A549 (cell line): ENCODE results near the gene PELI1. TPM values are rescaled to one million over a fixed set of nuclear protein-coding genes. Genes with fewer than 3 reads are reported as not detected.

Experiments
- ATAC-seq, 2 experiments: fragments of 200-7000 bp in 1 of 2; fragments of >200 bp in 1 of 2; cut with Nextera tagmentation in 1 of 2; cut with Tn5 transposase in 1 of 2; 3 replicates each; pipeline versions ENCODE4 v1.8.0 to v1.9.1; 2018 to 2020; ENCODE audit warnings: mild to moderate bottlenecking in 1 of 2, moderate library complexity in 1 of 2
- CTCF ChIA-PET: fragments of 300-600 bp; sonication (Branson Sonifier 250); formaldehyde crosslinking; extraction: SDS; loops from one replicate; lab custom pipeline; 2021; ENCODE audit warnings: antibody characterized with exemption, inconsistent platforms; lab: Yijun Ruan, JAX
- POLR2A ChIA-PET: fragments of 350-600 bp; formaldehyde crosslinking; extraction: SDS; loops from one replicate; lab custom pipeline; 2021; ENCODE audit warnings: antibody characterized with exemption, inconsistent platforms; lab: Yijun Ruan, JAX
- DNase-seq, 2 experiments: peaks; one replicate each; pipeline versions ENCODE4 v3.0.0 to v3.0.0-alpha.2; 2011 to 2016; ENCODE audit warnings: low read depth in 1 of 2, low spot score in 1 of 2
- FAIRE-seq: peaks from 2 replicates; lab custom pipeline; 2011; peaks lifted over from hg19 to GRCh38; lab: Jason Lieb, UNC
- H3K27ac ChIP-seq, 2 experiments: fragments of >200 bp; sonication (Bioruptor Twin); formaldehyde crosslinking; 3 replicates each; pipeline ENCODE4 v1.5.1; 2016 to 2017
- H3K4me1 ChIP-seq: fragments of >200 bp; sonication (Bioruptor Twin); formaldehyde crosslinking; 3 replicates; pipeline ENCODE4 v1.6.1; 2016
- H3K4me2 ChIP-seq: fragments of >200 bp; sonication (Bioruptor Twin); formaldehyde crosslinking; 3 replicates; pipeline ENCODE4 v1.6.1; 2016
- H3K4me3 ChIP-seq: fragments of >200 bp; sonication (Bioruptor Twin); formaldehyde crosslinking; 3 replicates; pipeline ENCODE4 v1.5.1; 2016
- H3K9me3 ChIP-seq: fragments of >200 bp; sonication (Bioruptor Twin); formaldehyde crosslinking; 3 replicates; pipeline ENCODE4 v1.6.1; 2016
- CHD4 ChIP-seq: fragments of 200-600 bp; sonication (generic); IDR thresholded peaks from 2 replicates; pipeline ENCODE4 v1.6.1; 2016; ENCODE audit warnings: antibody characterized with exemption, mild to moderate bottlenecking, borderline replicate concordance
- E2F6 ChIP-seq: IDR thresholded peaks from 2 replicates; pipeline ENCODE4 v1.6.1; 2012; ENCODE audit warnings: low read depth, borderline replicate concordance
- FOSL2 ChIP-seq, 2 experiments: fragments of 450-650 bp in 1 of 2; fragments of >200 bp in 1 of 2; sonication (Bioruptor Twin) in 1 of 2; formaldehyde crosslinking; IDR thresholded peaks; 2 replicates each; pipeline versions ENCODE4 v1.5.0 to v1.6.1; 2016 to 2020; ENCODE audit warnings: mild to moderate bottlenecking in 1 of 2, moderate library complexity in 1 of 2
- FOXS1 ChIP-seq: fragments of 250-450 bp; sonication (Bioruptor Pico); IDR thresholded peaks from 2 replicates; pipeline ENCODE4 v1.5.0; 2020; ENCODE audit warnings: mild to moderate bottlenecking, moderate library complexity
- GATA3 ChIP-seq: IDR thresholded peaks from 2 replicates; pipeline ENCODE4 v1.6.1; 2012; ENCODE audit warnings: borderline replicate concordance
- JUN ChIP-seq, 2 experiments: fragments of >200 bp; sonication (Bioruptor Twin); formaldehyde crosslinking; IDR thresholded peaks; 2 replicates in 1 of 2; 3 replicates in 1 of 2; pipeline ENCODE4 v1.6.1; 2016 to 2017
- MAZ ChIP-seq: fragments of 150-350 bp; IDR thresholded peaks from 2 replicates; pipeline ENCODE4 v1.6.1; 2014; ENCODE audit warnings: antibody characterized with exemption, low read depth, low read length, borderline replicate concordance
- PHF8 ChIP-seq: fragments of 200-600 bp; sonication (generic); IDR thresholded peaks from 2 replicates; pipeline ENCODE4 v1.6.1; 2016; ENCODE audit warnings: low read depth, mild to moderate bottlenecking, antibody characterized with exemption, moderate library complexity, borderline replicate concordance
- POLR2A ChIP-seq: IDR thresholded peaks from 2 replicates; pipeline ENCODE4 v1.6.1; 2012; ENCODE audit warnings: mild to moderate bottlenecking, low read length
- RNF2 ChIP-seq: fragments of 200-600 bp; sonication (generic); IDR thresholded peaks from 2 replicates; pipeline ENCODE4 v1.6.1; 2016; ENCODE audit warnings: low read depth, mild to moderate bottlenecking, antibody characterized with exemption, moderate library complexity, borderline replicate concordance
- SMC3 ChIP-seq: fragments of >200 bp; sonication (Bioruptor Twin); formaldehyde crosslinking; IDR thresholded peaks from 3 replicates; pipeline ENCODE4 v1.6.1; 2018; ENCODE audit warnings: inconsistent platforms
- SREBF2 ChIP-seq: fragments of 450-650 bp; IDR thresholded peaks from 2 replicates; pipeline ENCODE4 v1.6.1; 2014; ENCODE audit warnings: mild to moderate bottlenecking, moderate library complexity
- USF2 ChIP-seq: fragments of 450-650 bp; IDR thresholded peaks from 2 replicates; pipeline ENCODE4 v1.6.1; 2014; ENCODE audit warnings: antibody characterized with exemption
- ZC3H11A ChIP-seq: fragments of 450-650 bp; IDR thresholded peaks from 2 replicates; pipeline ENCODE4 v1.6.1; 2014; ENCODE audit warnings: antibody characterized with exemption, mild to moderate bottlenecking
- WGBS: methylation state at CpG from one replicate; pipeline ENCODE4 v1.1.6; 2017; ENCODE audit errors: missing lambda C conversion rate; 5-methylcytosine and 5-hydroxymethylcytosine counted together
- polyA plus RNA-seq, 4 experiments: library from polyadenylated mRNA; depleted of rRNA in 3 of 4; stranded (reverse); fragments of >200 nt; fragmentation: RNase III in 1 of 4; extraction: RNeasy Plus Mini Kit Qiagen cat#74134 plus additional on column Dnase treatment in 1 of 4; gene quantifications; 2 replicates in 3 of 4; 3 replicates in 1 of 4; pipeline ENCODE4 v1.2.3, GENCODE V29; 2011 to 2017
- TF ChIP-seq, protein P1 (sequence below): fragments of 150-350 bp; IDR thresholded peaks from 2 replicates; pipeline ENCODE4 v1.6.1; 2014; ENCODE audit warnings: low read depth, mild to moderate bottlenecking, low read length

Gene PELI1
- polyA plus RNA-seq, 2 of the 4 experiments (the other 2 are of a cell fraction) = 2.1 to 5.1 TPM

DNA sequence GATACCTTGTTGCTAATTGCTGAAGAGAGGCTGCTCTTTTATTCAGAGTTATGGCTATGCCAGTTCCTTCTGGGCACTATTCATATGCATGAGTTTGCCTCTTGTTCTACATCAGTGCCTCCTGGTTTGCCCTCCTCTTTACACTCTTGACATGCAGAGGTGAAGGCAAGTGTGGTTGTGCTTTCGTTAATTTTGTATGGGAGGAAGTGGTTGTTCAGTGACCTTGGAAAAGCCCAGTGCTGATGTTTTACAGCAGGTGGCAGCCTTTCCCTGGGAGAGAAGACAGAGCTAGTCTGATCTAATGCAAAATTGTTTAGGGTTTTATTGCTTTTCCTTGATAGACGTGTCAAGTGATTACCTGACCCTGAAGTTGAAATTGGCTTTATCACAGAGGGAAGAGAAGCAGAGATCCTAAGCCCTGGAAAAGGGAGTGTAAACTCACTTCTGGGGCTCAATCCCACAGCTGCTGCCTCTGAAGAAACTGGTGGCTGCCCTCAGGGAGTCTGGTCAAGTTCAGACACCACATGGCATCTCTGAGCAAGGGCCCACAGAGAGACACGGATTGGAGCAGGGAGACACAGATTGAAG lies 94.5 kb downstream of the PELI1 start (continued):
- no peak for TF ChIP-seq USF2
- TF ChIP-seq FOSL2 (IDR thresholded peaks at IDR 0.05) = no peak
- no peak for TF ChIP-seq FOSL2 (CRISPR knock-in tag; IDR thresholded peaks at IDR 0.05)
- TF ChIP-seq RNF2 = no peak
- no peak for TF ChIP-seq MAZ
- TF ChIP-seq, protein P1, sequence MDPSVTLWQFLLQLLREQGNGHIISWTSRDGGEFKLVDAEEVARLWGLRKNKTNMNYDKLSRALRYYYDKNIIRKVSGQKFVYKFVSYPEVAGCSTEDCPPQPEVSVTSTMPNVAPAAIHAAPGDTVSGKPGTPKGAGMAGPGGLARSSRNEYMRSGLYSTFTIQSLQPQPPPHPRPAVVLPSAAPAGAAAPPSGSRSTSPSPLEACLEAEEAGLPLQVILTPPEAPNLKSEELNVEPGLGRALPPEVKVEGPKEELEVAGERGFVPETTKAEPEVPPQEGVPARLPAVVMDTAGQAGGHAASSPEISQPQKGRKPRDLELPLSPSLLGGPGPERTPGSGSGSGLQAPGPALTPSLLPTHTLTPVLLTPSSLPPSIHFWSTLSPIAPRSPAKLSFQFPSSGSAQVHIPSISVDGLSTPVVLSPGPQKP = no peak
- TF ChIP-seq SMC3 = peak; percentile 94
- TF ChIP-seq ZC3H11A = no peak
- TF ChIP-seq, all 56 proteins: peak for 3

DNA sequence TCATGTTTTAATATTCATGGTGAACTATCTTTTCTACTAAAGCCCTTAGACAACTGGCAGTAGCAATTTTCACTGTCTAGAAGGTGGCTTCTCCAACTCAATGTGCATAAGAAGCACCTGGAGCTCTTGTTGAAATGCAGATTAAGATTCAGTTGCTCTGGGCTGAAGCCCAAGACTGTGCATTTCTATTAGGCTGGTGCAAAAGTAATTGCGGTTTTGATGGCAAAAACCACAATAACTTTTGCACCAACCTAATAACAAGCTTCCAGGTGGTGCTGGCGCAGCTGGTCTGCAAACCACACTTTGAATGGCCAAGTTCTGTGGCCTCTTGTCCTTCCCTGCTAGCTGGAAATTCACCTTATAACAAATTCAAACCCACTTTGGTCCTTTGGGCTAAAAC lies 98.3 kb downstream of the PELI1 start:
- no peak for FAIRE-seq
- ChIA-PET CTCF (interaction anchor here (0.7 to 10.5 kb wide), 4 partner anchors 61 to 1675 kb away, joined by 3 to 194 read pairs (median 6); no protein-coding TSS in a partner anchor), POLR2A (no interaction called here)
- Histone ChIP-seq H3K4me1 (no peaks in the 10 kb centered on the region), H3K9me3 (no peaks in the 10 kb centered on the region), H3K4me2 (no peak overlapping the region), H3K4me3 (no peak overlapping the region), H3K27ac (no peak overlapping the region)
- no peak for DNase-seq
- TF ChIP-seq SREBF2 = no peak
- TF ChIP-seq PHF8 = no peak
- TF ChIP-seq GATA3 = no peak
- TF ChIP-seq CHD4 = no peak
- no peak for TF ChIP-seq POLR2A
- no peak for TF ChIP-seq JUN (IDR thresholded peaks at IDR 0.05)
- TF ChIP-seq E2F6 = no peak
- no peak for TF ChIP-seq SMC3
- TF ChIP-seq ZC3H11A = no peak
- no peak for TF ChIP-seq FOXS1 (CRISPR knock-in tag)
- ATAC-seq = no peak
- 82% methylated on average over 2 of the region's 2 CpGs for WGBS

Other genes with a start within 250 kb of the PELI1 start
- gene VPS54, start 125.0 kb downstream of the PELI1 start, polyA plus RNA-seq (2011; rRNA removed) = 29.2 and 32.5 TPM in 2 replicates
- 14.0 to 15.0 TPM (median 14.9 TPM) in 3 replicates for gene VPS54, start 125.0 kb downstream of the PELI1 start, polyA plus RNA-seq (2017; fragmentation: RNase III; extraction: RNeasy Plus Mini Kit Qiagen cat#74134 plus additional on column Dnase treatment)